ENCODE data around the gene OR6K6. TPM values are rescaled to one million over a fixed set of nuclear protein-coding genes. Genes with fewer than 3 reads are reported as not detected.

The OR6K6 gene
- total RNA-seq, 1 donor from 2014 or later: not detected

DNA sequence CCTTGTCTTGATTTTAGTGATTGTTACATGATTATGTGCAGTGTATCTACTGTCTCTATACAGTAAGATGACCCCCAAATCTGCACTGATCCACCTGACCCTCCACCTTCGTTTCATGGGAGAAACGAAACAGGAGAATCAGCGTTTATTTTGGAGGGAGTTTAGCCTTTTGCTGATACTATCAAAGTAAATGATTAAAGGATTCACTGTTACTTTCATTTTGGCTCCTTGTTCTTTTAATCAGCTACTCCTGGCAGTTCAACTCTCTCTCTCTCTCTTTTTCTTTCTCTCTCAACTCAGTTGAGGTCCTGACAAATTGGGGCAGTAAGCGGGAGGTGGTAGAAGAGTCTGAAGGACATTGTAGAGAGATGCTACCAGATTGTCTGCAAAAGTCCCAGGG lies 24.1 kb upstream of the OR6K6 start:
- H3K4me3 Mint-ChIP-seq (ENCODE audit: low read depth): no peak overlapping the region
- DNase-seq (ENCODE audit: low spot score, unreplicated experiment): no peak
- no peak overlapping the region for H3K27ac Mint-ChIP-seq
- H3K4me1 Mint-ChIP-seq (ENCODE audit: low read depth): peaks cover 2% of the 10 kb centered on the region
- H3K36me3 Mint-ChIP-seq (ENCODE audit: insufficient read depth): no peaks in the 10 kb centered on the region
- no peaks in the 10 kb centered on the region for H3K9me3 Mint-ChIP-seq (ENCODE audit: low read depth)
- no peak for TF ChIP-seq CTCF (IDR thresholded peaks at IDR 0.05; ENCODE audit: unreplicated experiment)
- H3K27me3 Mint-ChIP-seq: peaks cover 4% of the 10 kb centered on the region

- peaks cover 4% of the 10 kb centered on the region for H3K27me3 Mint-ChIP-seq
- no peaks in the 10 kb centered on the region for H3K9me3 Mint-ChIP-seq (ENCODE audit: low read depth)
- no peak for DNase-seq (ENCODE audit: low spot score, unreplicated experiment)
- no peaks in the 10 kb centered on the region for H3K36me3 Mint-ChIP-seq (ENCODE audit: insufficient read depth)
- peaks cover 2% of the 10 kb centered on the region for H3K4me1 Mint-ChIP-seq (ENCODE audit: low read depth)
- H3K4me3 Mint-ChIP-seq (ENCODE audit: low read depth): no peak overlapping the region
- H3K27ac Mint-ChIP-seq: no peak overlapping the region
- TF ChIP-seq CTCF (IDR thresholded peaks at IDR 0.05; ENCODE audit: unreplicated experiment): no peak
These were observed 22.8 kb upstream of the OR6K6 start for GRCh38 chr1:158731707-158732106.

- no peak for DNase-seq (ENCODE audit: low spot score, unreplicated experiment)
- no peak overlapping the region for H3K4me3 Mint-ChIP-seq (ENCODE audit: low read depth)
- H3K36me3 Mint-ChIP-seq (ENCODE audit: insufficient read depth): no peaks in the 10 kb centered on the region
- H3K27me3 Mint-ChIP-seq: peaks cover 4% of the 10 kb centered on the region
- no peak overlapping the region for H3K27ac Mint-ChIP-seq
- H3K9me3 Mint-ChIP-seq (ENCODE audit: low read depth): no peaks in the 10 kb centered on the region
- no peak for TF ChIP-seq CTCF (IDR thresholded peaks at IDR 0.05; ENCODE audit: unreplicated experiment)
- no peaks in the 10 kb centered on the region for H3K4me1 Mint-ChIP-seq (ENCODE audit: low read depth)
These were observed 22.0 kb upstream of the OR6K6 start for GRCh38 chr1:158732524-158732923.

- TF ChIP-seq CTCF (IDR thresholded peaks at IDR 0.05; ENCODE audit: unreplicated experiment): no peak
- H3K4me1 Mint-ChIP-seq (ENCODE audit: low read depth): no peaks in the 10 kb centered on the region
- no peak overlapping the region for H3K4me3 Mint-ChIP-seq (ENCODE audit: low read depth)
- DNase-seq (ENCODE audit: low spot score, unreplicated experiment): no peak
- no peak overlapping the region for H3K27ac Mint-ChIP-seq
- no peaks in the 10 kb centered on the region for H3K36me3 Mint-ChIP-seq (ENCODE audit: insufficient read depth)
- no peaks in the 10 kb centered on the region for H3K27me3 Mint-ChIP-seq
- H3K9me3 Mint-ChIP-seq (ENCODE audit: low read depth): no peaks in the 10 kb centered on the region
These were observed 18.7 kb upstream of the OR6K6 start for GRCh38 chr1:158735848-158736247.

DNA sequence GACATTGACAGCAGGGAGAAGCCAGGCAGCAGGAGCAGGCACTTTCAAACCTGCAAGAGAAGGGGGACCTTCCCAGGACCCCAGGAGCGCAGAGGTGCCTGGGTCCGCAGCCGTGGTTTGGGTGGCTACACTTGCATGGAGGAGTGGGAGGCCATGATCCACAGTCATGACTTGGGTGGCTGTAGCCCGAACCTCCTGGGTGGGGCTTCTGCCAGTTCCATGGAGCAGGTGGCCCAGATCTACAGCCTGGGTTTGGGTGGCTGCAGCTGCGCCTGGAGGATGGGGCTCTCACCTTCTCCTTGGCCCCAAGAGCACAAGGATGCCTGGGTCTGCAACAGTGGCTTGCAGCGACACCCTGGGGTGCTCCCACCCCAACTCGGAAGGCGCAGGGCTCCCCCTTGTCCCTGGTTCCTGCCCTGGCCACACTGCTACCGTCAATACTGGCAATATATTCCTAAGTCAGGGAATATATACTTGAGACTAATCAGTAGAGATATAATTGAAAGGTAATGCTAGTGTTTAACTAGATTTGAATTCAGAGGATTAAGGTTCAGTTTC lies 2.3 kb upstream of the OR6K6 start:
- H3K9me3 Mint-ChIP-seq (ENCODE audit: low read depth): no peaks in the 10 kb centered on the region
- TF ChIP-seq CTCF (IDR thresholded peaks at IDR 0.05; ENCODE audit: unreplicated experiment): no peak
- H3K4me1 Mint-ChIP-seq (ENCODE audit: low read depth): no peaks in the 10 kb centered on the region
- no peak overlapping the region for H3K4me3 Mint-ChIP-seq (ENCODE audit: low read depth)
- no peak for DNase-seq (ENCODE audit: low spot score, unreplicated experiment)
- H3K27me3 Mint-ChIP-seq: no peaks in the 10 kb centered on the region
- H3K36me3 Mint-ChIP-seq (ENCODE audit: insufficient read depth): no peaks in the 10 kb centered on the region
- H3K27ac Mint-ChIP-seq: no peak overlapping the region
